Hematopoietic multipotent progenitor cell treated with erythropoietin and hydrocortisone succinate and interleukin-3 and kit ligand, for 17 days (in vitro differentiated cells): ENCODE measurements around the gene LRRC3C.
"Not testable (repeated sequence)": the region's sequence is repeated elsewhere in the genome, so short reads cannot be mapped to it uniquely, and the experiment has no call there.

ENCODE experiments used
- DNase-seq: peaks from one replicate; pipeline ENCODE4 v3.0.0-alpha.2; 2015; ENCODE audit warnings: low spot score

The LRRC3C gene

DNA sequence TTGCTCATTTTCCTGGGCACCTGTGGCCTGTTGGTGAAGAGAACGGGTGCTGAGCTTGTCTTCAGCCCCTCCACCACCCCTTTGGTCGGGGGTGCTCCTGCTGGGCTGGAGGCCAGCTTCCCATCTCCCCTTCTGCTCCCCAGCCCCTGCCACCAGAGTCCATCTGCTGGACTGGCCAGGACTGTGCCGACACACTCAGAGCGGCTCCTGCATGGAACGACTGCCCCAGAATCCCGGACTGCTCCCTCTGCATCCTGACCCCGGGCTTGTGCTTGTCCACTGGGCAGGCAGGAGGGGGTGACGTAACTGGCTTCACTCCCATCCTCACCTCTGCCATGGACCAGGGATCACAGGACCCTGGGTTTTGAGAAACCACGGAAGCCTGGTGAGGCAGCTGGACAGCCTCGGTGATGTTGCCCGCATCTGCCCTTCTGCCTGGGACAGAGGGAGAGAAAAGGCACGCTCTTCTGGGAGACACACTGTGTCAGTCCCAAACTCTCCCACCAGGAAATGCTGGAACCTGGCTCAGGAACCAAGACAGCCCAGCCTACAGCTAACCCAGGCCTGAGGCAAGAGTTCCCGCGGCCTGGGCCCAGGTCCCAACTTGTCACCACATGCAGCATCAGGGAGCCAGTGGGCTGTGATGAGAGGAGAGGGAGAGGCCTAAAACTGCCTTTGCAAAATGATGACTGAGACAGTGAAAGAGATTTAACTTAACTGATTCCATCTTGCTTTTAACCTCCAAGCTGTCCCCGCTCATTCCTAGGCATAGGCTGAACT is 19.2 kb downstream of the LRRC3C start:
- no peak for DNase-seq

DNA sequence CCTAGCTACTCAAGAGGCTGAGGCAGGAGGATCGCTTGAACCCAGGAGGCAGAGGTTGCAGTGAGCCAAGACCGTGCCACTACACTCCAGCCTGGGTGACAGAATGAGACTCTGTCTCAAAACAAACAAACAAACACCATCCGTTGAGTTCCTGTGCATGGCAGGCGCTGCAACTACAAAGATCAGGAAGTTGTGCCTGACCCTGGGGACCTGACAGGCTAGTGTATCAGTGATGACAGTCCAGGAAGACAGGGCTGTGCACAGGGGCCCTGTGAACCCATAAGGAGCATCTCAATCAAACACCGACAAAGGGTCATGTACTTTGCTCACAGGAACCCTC is 20.9 kb downstream of the LRRC3C start:
- not testable (repeated sequence) for DNase-seq

DNA sequence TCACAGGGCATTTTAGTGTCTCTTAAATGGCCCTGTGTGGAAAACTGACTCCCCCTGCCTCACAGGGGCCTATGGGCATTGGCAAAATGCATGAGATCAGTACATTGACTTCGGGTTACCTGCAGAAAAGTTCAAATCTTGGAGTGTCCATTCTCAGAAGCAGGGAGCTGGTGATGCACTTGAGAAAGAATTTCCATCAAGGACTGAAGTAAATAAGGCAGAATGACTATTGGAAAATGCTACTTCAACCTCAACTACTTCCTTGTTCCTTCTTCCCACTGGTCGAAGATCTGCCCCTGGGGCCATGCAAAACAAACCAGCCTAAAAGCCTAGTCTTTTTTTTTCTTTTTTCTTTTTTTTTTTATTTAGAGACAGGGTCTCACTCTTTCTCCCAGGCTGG is 21.5 kb downstream of the LRRC3C start:
- no peak for DNase-seq

DNA sequence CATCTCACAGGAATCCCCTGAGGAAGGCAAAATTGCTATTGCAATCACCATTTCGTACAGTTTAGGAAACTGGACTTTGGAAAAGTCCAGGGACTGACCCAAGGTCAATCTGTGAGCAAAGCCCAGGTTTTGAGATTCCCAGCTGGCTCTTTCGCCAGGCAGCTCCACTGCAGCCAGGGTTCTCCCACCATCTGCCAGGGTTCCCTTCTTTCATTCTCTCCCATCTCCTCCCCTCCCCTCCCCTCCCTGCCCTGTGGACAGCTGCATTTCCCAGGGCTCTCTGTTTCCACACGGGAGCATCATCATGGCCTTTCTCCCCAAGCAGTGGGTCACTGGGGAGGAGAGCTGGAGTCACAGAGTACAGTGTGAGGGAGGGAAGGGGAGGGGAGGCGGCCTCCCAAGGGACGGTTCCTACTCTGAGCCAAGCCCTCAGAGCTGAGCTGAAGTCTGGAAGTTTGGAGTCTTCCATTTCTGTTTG is 23.4 kb downstream of the LRRC3C start:
- DNase-seq: no peak

DNA sequence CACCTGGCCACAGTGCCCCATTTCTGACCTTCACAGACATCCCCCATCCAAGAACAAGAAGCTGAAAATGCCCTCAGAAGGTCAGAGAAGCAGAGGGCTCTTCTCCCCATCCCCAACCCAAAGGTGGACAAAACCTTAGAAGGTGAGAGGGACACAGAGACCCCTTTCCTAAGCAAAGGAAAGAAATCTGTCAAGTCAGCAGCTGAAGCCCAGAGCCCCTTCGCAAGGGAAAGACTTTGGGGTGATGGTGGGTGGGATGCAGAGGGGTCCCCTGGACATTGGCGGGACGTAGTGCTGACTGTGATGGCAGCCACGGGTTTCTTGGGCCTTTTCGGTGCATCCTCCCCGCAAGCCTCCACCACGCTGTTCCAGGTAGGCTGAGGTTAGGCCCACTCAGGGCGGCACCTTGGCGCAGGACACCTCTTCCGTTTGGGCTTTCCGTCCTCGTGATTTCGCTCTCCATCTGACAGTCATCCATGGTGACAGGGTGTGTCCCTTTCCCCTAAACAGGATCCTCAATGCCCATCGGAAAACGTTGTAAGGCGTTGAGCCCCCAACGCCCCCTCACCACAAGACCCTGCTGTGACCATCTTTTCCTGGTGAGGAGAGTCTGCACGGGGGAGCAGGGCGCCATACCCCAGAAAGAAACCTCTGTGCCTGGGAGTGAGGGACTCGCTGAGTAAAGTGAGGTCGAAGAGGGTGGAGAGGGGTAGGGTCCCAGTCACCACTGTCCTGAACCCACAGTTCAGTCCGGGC is 24.6 kb downstream of the LRRC3C start:
- DNase-seq: no peak

DNA sequence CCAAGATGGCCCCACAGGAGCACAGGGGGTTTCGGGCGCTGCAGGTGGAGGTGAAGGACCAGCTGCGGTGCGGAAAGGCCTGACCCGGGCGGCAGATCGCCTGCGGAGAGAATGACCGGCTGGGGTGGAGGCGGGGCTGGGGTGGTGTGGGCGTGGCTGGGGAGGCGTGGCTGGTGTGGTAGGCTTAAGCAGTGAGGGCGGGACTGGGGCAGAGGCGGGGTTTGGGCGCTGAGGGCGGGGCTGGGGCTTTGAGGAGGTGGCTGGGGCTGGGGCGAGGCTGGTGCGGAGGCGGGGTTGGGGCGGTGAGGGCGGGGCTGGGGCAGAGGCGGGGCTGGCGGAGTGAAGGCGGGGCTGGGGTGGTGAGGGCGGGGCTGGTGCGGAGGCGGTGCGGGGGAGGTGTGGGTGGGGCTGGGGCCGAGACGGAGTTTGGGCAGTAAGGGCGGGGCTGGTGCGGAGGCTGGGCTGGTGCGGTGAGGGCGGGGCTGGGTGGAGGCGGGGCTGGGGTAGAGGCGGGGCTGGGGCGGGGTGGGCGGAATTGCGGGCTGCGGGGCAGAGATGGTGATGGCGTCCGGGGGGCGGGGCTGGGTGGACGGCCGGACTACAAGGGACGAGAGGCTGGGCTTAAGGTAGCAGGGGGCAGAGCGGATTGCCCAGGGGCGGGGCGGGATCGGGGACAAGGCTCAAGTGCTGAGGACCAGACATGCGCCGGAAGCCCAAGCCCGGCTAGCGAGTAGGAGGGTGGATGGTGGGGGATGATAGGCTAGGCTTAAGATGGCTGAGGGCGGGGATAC is 25.3 kb downstream of the LRRC3C start:
- peak; percentile 89 for DNase-seq

DNA sequence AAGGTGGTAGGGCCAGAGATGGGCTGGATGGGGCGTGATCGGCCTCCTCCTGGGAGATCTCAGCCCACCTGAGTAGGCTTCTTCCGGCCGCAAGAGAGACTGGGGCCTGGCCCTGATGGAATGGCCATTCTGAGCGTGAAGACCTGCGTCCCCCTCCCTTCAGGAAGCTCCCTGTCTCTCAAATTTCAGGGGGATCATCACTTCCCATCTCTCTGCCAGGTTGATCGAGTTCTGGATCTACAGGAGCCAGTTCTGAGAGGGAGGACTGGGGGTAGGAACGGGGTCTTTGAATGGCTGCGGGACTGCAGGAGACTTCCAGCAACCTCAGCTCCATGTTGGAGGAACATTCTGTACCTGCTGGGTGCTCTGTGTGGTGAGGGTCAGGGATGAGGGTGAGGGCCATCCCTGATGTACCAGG is 25.9 kb downstream of the LRRC3C start:
- no peak for DNase-seq

DNA sequence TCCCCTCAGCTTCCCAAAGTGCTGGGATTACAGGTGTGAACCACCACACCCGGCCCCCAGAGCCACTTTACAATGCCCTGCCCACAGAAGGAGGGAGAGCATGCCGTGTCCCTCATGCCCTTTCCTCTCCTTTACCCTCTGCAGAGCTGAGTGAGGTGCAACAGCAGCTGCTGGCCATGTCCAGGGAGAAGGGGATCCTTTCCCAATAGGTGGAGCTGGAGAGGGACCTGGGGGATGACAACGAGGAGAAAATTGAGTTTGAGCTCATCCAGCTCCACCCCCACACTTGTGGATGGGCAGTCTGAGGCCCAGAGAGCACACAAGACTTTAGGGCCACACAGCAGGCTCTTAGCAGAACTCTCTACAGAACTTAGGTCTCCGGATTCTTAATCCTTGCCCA is 27.3 kb downstream of the LRRC3C start:
- DNase-seq: no peak

DNA sequence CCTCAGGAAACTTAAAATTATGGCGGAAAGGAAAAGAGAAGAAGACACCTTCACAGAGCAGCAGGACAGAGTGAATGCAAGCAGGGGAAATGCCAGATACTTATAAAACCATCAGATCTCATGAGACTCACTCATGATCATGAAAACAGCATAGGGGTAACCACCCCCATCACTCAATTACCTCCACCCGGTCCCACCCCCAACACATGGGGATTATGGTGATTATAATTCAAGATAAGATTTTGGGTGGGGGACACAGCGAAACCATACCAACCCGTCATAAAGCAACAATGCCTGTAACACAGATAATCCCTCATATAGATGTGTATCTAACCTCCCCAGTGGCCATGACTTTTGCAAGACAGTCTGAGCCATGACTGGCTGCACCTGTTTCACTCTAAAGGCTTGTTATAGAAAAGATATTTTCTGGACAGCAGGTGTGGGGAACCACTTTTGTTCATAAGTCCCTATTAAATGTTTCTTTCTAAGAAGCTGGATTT is 28.2 kb downstream of the LRRC3C start:
- DNase-seq: no peak

DNA sequence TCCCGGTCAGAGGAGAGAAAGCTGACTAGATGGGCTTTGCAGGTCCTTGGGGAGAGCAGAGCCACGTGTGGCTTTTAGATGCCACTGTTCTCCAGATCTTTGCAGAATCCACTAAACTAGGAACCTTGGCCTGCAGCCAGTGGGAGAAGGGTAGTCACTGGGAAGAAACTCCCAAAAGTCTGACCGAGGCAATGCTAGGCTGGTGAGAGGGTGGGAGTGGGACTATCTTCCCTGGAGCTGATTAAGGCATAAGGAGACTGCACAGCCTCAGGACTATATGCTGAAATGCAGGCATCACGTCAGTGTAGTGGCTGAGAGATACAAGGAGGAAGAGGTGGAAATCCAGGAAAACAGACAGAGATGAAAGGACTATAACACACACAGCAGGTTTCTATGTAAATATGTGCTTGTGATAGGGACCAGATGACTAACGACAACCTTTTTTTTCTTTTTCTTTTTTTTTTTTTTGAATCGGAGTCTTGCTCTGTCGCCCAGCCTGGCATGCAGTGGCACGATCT is 33.1 kb downstream of the LRRC3C start:
- DNase-seq: no peak

DNA sequence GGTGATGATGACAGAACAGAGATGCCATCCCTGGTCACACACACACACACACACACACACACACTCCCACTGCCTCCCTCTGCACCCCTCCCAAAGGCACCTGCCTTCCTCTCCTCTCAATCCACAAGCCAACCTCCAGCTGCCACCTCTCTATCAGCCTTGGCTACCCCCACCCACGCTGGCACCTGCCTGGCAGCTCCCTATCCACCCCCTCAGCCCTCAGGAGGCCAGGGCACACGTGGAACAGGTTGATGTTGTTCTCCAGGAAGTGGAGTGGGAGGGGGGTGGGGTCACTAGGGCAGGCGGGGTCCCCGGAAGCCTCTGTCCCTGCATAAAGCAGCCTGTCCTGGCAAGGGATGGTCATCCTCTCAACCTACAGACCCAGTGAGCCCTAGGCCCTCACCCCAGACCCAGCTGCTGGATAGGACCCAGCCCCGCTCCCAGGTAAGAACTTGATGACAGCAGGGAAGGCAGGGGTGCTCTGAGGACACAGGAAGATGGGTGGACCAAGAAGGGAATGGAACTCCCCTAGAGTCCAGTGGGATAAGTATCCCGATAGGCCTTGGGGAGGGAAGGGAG is 35.2 kb downstream of the LRRC3C start, which contains the start of gene GSDMA:
Gene GSDMA (plus strand): TSS at position 363 of the 579 bp plus-strand sequence. CDS start 2,684 bp downstream, outside the sequence.
- no peak for DNase-seq

DNA sequence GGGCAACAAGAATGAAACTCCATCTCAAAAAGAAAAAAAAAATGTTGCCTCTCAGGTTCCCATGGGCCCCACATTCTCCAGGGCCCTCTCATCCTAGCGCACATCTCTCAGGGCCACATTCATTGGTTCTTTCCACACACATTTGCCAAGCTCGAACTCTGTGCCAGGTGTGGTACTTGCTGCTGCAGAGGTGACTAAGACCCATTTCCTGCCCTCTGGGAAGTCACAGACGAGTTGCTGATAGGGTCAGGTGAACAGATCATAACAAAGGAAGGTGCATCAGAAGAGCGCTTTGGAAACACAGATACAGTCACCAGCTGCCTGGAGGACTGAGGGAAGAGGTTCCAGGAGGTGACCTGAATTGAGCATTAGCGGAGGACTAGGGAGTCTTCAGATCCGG is 36.3 kb downstream of the LRRC3C start:
- no peak for DNase-seq

DNA sequence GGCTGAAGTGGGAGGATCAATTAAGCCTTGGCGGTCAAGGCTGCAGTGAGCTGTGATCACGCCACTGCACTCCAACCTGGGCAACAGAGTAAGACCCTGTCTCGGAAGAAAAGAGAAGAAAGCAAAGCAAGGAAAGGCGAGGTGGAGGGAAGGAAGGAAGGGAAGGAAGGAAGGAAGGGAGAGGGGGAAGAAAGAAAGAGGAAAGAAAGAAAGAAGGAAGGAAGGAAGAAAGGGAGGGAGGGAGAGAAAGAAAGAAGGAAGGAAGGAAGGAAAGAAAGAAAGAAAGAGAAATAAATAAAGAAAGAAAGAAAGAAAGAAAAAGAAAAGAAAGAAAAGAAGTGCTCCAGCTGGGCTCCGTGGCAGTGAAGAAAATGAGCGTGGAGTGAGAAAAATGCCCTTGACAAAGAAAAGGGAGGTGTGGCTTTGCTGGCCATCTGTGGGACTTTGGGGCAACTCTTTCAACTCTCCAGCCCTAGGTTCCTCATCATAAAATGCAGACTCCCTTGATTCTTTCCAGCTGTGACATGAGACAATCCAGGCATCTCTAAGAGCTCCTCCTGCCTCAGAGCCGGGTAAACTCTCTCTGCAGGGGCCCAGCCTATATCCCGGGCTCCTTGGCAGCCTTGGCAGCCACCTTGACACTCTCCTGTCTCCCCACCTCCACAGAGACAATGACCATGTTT is 37.6 kb downstream of the LRRC3C start:
- DNase-seq: no peak

DNA sequence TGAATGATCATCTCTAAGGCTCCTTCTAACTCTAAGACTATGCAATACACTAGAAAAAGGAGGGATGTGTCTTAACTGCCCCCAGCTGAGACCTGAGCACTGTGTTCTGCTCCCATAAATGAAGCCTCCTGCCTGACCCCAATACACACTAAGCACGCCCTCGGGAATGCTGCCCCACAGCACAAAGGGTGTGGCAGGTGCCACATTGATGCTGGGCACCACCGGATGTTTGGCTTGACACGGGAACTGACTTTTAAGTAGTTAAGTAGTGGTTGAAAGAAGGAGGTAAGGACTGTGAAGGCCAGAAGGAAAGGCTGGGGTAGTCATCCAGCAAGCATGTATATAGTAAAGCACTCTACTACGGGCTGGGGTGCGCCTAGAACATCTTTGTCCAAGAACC is 39.2 kb downstream of the LRRC3C start:
- DNase-seq: no peak

DNA sequence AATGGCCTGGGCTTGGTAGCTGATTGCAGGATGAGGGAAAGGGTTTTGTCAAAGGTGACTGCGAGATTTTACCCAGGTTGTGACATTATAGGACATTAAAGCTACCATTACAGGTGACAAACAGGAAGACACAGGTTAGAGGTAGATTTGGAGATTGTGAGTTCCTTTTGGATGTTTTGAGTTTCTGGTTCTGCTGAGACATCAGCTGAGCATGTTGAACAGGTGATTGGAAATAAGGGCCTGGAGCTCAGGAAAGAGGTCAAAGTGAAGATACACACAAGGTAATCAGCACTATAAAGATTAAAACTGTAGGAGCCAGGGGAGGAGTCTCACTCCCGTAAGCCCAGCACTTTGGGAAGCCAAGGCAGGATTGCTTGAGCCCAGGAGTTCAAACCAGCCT is 41.2 kb downstream of the LRRC3C start:
- DNase-seq: no peak

DNA sequence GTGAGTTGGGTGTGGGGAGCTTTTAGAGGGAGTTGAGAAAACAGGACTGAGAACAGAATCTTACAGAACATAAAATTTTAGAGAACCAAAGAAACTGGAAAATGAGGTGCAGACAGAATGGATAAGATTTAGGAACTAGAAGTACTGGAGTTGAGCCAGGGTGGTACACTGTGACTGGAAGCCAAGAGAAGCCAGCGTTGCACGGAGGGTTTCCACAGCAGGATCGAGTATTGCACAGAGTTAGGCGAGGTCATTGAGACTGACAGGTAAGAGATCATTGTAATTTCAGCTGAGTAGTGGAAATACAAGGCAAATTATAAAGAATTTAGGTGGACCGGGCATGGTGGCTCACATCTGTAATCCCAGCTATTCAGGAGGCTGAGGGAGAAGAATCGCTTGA is 41.8 kb downstream of the LRRC3C start:
- DNase-seq: no peak

DNA sequence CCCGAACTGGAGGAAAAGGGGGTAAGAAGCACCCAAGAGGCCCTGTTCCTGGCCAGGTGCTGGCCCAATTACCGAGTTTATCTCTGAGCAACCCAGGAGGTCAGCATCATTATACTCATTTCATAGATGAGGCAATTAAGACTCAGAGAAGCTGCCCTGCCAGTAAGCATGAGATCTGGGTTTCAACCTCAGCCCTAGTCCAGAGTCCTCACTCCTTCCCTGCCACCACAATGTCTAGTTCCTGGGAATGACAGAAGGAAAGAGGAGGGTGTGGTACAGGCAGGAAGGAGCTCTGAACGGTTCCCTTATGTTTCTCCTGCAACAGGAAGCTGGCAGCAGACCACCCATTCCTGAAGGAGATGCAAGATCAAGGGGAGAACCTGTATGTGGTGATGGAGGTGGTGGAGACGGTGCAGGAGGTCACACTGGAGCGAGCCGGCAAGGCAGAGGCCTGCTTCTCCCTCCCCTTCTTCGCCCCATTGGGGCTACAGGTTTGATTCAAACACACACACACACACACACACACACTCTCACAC is 42.7 kb downstream of the LRRC3C start:
- DNase-seq: no peak

DNA sequence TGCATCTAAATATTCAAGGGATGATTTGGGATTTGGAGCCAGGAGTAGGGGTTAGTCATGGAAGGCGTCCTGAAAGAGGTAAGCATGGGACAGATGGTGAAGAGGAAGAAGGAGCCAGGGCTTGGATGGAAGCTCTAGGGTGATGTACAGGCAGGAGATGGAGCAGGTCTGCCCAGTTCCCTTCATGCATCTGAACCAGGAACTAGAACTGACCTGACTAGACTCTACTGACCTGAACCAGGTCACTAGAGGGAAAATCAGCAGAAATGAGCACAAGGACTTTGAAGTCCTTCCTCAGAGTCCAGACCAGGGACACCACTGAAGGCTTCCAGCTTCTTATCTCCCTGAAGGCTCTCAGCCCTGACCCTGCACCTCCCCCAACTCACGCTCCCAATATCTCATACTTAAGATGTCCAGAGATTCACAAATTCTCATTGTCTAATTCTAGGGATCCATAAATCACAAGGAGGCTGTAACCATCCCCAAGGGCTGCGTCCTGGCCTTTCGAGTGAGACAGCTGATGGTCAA is 43.6 kb downstream of the LRRC3C start:
- DNase-seq: no peak

DNA sequence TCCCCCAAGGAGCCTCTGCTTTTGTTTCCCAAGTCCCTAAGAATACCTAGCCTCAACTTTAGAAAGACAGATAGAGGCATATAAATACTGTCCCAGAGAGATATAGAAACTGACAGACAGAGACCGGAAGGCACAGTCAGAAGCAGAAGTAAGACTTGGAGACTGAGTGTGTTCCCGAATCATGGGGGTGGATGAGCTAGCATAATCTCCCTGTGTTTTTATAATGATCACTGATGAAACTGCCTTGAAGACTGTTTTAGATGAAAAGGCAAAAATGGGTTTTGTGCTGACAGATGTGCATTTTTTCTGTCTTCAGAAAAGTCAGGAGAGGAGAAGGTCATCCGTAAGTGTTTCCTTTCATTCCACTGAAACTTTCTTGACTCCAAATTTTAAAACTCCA is 44.7 kb downstream of the LRRC3C start:
- no peak for DNase-seq

DNA sequence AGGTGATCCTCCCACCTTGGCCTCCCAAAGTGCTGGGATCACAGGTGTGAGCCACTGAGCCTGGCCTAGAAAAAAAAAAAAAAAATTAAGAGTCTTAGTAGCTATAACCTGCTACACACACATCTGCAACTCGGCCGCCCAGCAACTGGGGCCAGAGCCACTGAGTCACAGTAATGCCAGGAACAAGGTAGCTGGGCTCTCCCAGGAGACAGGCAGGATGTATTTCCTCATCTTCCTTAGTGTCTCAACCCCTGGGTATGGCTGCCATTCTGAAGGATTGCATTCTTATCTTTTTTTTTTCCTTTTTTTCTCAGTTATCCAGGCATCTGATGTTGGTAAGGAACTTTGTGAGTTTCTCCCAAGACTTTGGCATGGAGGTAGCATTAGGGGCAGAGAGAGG is 46.0 kb downstream of the LRRC3C start:
- DNase-seq: no peak

DNA sequence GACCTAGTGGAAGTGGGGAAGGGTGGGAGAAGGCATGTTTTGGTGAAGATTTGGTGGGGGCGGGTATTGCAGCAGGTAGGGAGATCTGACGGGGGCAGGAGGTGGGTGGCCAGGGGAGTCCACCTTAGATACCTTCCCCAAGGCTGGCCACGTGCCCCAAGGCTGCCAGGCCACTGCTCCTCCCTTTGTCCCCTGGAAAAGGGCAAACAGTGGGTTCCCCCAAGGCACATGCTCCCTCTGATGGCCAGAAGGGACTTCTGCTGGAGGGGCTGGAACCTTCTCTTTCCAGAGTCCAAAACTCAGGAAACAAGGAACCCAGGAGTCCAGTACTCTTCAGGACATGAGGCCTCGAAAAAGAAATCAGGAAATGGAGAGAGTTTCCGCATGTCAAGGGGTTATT is 46.9 kb downstream of the LRRC3C start:
- DNase-seq: no peak
